IPS DF 19.7 (cell line): Measurements from ENCODE around the gene FOXO6.
"Not testable (repeated sequence)": the region's sequence is repeated elsewhere in the genome, so short reads cannot be mapped to it uniquely, and the experiment has no call there.

Source experiments
- DNase-seq: peaks from one replicate; pipeline ENCODE4 v3.0.0-alpha.2; 2013; ENCODE audit warnings: low read depth, low spot score

The FOXO6 gene

GRCh38 chr1:41328780-41329640 lies 32.2 kb upstream of the FOXO6 start:
- DNase-seq = no peak

- DNase-seq = no peak
Observed at GRCh38 chr1:41329662-41330587, 31.3 kb upstream of the FOXO6 start.

- peak; percentile 64 for DNase-seq
Observed at GRCh38 chr1:41330588-41331545, 30.4 kb upstream of the FOXO6 start.

- no peak for DNase-seq
Observed at GRCh38 chr1:41331546-41331917, 29.7 kb upstream of the FOXO6 start.

- DNase-seq = not testable (repeated sequence)
Observed at GRCh38 chr1:41332161-41332560, 29.1 kb upstream of the FOXO6 start.

- DNase-seq = no peak
Observed at GRCh38 chr1:41333146-41333784, 28.0 kb upstream of the FOXO6 start.

GRCh38 chr1:41338820-41339219 lies 22.4 kb upstream of the FOXO6 start:
- DNase-seq = no peak

GRCh38 chr1:41340655-41341364 lies 20.4 kb upstream of the FOXO6 start:
- DNase-seq = no peak

- DNase-seq = no peak
Observed at GRCh38 chr1:41341365-41341683, 19.9 kb upstream of the FOXO6 start.

GRCh38 chr1:41341772-41342562 lies 19.3 kb upstream of the FOXO6 start:
- no peak for DNase-seq

- no peak for DNase-seq
Observed at GRCh38 chr1:41342774-41343355, 18.4 kb upstream of the FOXO6 start.

GRCh38 chr1:41343790-41344699 lies 17.2 kb upstream of the FOXO6 start:
- no peak for DNase-seq

GRCh38 chr1:41344708-41345159 lies 16.5 kb upstream of the FOXO6 start:
- no peak for DNase-seq

- DNase-seq = no peak
Observed at GRCh38 chr1:41345434-41346075, 15.7 kb upstream of the FOXO6 start.

GRCh38 chr1:41347276-41347675 lies 14.0 kb upstream of the FOXO6 start:
- DNase-seq = no peak

- no peak for DNase-seq
Observed at GRCh38 chr1:41348394-41348793, 12.8 kb upstream of the FOXO6 start.

- DNase-seq = no peak
Observed at GRCh38 chr1:41349361-41350054, 11.7 kb upstream of the FOXO6 start.
